ENCODE measurements around the gene NDRG2.
A peak's percentile ranks its signal among the peaks of the same experiment; 100 is the strongest.

Gene NDRG2

DNA sequence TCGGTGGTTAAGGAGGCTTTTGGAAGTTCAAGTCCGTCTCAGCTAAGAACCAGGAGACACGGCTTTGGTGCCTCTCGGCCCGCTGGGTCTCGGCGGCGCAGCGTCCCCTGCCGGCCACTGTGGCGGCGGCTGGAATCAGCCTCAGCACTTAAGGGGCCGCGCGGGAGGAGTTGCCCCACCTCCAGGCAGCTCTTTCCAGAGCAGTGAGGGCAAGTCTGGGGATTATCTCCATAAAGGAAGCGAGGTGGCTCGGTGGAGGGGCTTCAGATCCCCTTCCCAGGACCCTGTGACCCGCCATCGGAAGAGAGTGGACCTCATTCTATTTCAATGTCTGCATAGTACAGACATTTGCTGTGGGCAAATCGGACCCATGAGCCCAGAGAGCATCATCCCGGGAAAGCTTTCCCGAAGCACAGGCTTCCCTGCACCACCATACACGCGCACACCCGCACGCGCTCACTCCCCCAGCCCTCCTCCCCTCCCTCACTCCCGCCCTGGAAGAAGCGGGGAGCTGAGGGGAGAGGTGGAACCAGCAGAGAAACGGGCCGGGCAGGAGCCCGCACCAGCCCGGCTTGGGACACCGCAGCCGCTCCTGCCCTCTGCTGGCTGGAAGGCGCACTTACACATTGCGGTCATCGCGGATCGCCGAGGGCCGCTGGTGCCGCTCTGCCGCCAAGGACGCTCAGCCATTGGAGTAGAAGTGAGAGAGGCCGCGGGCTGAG lies 53.7 kb downstream of the NDRG2 start (continued):
- TF ChIP-seq, protein P1, sequence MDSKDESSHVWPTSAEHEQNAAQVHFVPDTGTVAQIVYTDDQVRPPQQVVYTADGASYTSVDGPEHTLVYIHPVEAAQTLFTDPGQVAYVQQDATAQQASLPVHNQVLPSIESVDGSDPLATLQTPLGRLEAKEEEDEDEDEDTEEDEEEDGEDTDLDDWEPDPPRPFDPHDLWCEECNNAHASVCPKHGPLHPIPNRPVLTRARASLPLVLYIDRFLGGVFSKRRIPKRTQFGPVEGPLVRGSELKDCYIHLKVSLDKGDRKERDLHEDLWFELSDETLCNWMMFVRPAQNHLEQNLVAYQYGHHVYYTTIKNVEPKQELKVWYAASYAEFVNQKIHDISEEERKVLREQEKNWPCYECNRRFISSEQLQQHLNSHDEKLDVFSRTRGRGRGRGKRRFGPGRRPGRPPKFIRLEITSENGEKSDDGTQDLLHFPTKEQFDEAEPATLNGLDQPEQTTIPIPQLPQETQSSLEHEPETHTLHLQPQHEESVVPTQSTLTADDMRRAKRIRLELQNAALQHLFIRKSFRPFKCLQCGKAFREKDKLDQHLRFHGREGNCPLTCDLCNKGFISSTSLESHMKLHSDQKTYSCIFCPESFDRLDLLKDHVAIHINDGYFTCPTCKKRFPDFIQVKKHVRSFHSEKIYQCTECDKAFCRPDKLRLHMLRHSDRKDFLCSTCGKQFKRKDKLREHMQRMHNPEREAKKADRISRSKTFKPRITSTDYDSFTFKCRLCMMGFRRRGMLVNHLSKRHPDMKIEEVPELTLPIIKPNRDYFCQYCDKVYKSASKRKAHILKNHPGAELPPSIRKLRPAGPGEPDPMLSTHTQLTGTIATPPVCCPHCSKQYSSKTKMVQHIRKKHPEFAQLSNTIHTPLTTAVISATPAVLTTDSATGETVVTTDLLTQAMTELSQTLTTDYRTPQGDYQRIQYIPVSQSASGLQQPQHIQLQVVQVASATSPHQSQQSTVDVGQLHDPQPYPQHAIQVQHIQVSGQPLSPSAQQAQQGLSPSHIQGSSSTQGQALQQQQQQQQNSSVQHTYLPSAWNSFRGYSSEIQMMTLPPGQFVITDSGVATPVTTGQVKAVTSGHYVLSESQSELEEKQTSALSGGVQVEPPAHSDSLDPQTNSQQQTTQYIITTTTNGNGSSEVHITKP (tag by site-specific recombination; IDR thresholded peaks at IDR 0.05): peak; percentile 45; the same call in 1 of the 2 replicates
- 0 out of 2 replicates have a peak, but pooled peaks have one; percentile 8 for TF ChIP-seq GLI2 (tag by site-specific recombination; IDR thresholded peaks at IDR 0.05; ENCODE audit: borderline replicate concordance, low read depth)
- no peak for TF ChIP-seq ZNF184 (tag by site-specific recombination; IDR thresholded peaks at IDR 0.05)
- TF ChIP-seq, protein P2, sequence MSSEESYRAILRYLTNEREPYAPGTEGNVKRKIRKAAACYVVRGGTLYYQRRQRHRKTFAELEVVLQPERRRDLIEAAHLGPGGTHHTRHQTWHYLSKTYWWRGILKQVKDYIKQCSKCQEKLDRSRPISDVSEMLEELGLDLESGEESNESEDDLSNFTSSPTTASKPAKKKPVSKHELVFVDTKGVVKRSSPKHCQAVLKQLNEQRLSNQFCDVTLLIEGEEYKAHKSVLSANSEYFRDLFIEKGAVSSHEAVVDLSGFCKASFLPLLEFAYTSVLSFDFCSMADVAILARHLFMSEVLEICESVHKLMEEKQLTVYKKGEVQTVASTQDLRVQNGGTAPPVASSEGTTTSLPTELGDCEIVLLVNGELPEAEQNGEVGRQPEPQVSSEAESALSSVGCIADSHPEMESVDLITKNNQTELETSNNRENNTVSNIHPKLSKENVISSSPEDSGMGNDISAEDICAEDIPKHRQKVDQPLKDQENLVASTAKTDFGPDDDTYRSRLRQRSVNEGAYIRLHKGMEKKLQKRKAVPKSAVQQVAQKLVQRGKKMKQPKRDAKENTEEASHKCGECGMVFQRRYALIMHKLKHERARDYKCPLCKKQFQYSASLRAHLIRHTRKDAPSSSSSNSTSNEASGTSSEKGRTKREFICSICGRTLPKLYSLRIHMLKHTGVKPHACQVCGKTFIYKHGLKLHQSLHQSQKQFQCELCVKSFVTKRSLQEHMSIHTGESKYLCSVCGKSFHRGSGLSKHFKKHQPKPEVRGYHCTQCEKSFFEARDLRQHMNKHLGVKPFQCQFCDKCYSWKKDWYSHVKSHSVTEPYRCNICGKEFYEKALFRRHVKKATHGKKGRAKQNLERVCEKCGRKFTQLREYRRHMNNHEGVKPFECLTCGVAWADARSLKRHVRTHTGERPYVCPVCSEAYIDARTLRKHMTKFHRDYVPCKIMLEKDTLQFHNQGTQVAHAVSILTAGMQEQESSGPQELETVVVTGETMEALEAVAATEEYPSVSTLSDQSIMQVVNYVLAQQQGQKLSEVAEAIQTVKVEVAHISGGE (tag by site-specific recombination; conservative IDR thresholded peaks at IDR 0.05; ENCODE audit: low read depth): peak; percentile 76
- no peak for TF ChIP-seq ZNF174 (tag by site-specific recombination; IDR thresholded peaks at IDR 0.05)
- TF ChIP-seq, protein P3, sequence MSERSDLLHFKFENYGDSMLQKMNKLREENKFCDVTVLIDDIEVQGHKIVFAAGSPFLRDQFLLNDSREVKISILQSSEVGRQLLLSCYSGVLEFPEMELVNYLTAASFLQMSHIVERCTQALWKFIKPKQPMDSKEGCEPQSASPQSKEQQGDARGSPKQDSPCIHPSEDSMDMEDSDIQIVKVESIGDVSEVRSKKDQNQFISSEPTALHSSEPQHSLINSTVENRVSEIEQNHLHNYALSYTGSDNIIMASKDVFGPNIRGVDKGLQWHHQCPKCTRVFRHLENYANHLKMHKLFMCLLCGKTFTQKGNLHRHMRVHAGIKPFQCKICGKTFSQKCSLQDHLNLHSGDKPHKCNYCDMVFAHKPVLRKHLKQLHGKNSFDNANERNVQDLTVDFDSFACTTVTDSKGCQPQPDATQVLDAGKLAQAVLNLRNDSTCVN (tag by site-specific recombination; optimal IDR thresholded peaks at IDR 0.05): peak; percentile 91
- TF ChIP-seq ZBTB48 (tag by site-specific recombination; IDR thresholded peaks at IDR 0.05): peak; percentile 85; the same call in 1 of the 2 replicates
- TF ChIP-seq, protein P4, sequence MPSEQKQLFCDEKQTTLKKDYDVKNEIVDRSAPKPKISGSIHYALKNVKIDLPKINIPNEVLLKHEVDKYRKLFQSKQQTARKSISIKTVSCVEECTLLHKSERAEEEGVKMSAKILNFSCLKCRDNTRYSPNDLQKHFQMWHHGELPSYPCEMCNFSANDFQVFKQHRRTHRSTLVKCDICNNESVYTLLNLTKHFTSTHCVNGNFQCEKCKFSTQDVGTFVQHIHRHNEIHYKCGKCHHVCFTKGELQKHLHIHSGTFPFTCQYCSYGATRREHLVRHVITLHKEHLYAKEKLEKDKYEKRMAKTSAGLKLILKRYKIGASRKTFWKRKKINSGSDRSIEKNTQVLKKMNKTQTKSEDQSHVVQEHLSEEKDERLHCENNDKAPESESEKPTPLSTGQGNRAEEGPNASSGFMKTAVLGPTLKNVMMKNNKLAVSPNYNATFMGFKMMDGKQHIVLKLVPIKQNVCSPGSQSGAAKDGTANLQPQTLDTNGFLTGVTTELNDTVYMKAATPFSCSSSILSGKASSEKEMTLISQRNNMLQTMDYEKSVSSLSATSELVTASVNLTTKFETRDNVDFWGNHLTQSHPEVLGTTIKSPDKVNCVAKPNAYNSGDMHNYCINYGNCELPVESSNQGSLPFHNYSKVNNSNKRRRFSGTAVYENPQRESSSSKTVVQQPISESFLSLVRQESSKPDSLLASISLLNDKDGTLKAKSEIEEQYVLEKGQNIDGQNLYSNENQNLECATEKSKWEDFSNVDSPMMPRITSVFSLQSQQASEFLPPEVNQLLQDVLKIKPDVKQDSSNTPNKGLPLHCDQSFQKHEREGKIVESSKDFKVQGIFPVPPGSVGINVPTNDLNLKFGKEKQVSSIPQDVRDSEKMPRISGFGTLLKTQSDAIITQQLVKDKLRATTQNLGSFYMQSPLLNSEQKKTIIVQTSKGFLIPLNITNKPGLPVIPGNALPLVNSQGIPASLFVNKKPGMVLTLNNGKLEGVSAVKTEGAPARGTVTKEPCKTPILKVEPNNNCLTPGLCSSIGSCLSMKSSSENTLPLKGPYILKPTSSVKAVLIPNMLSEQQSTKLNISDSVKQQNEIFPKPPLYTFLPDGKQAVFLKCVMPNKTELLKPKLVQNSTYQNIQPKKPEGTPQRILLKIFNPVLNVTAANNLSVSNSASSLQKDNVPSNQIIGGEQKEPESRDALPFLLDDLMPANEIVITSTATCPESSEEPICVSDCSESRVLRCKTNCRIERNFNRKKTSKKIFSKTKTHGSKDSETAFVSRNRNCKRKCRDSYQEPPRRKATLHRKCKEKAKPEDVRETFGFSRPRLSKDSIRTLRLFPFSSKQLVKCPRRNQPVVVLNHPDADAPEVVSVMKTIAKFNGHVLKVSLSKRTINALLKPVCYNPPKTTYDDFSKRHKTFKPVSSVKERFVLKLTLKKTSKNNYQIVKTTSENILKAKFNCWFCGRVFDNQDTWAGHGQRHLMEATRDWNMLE (tag by site-specific recombination; conservative IDR thresholded peaks at IDR 0.05; ENCODE audit: low read depth): peak; percentile 17; the same call in 1 of the 2 replicates
- no peak for TF ChIP-seq ZNF626 (tag by site-specific recombination; IDR thresholded peaks at IDR 0.05)
- no peak; the same call in 1 of the 2 replicates for TF ChIP-seq ZNF792 (tag by site-specific recombination; IDR thresholded peaks at IDR 0.05)
- TF ChIP-seq OVOL3 (tag by site-specific recombination; IDR thresholded peaks at IDR 0.05): no peak
- 0 out of 2 replicates have a peak, but pooled peaks have one; percentile 46 for TF ChIP-seq ZNF24 (tag by site-specific recombination; IDR thresholded peaks at IDR 0.05)
- no peak for TF ChIP-seq ZNF571 (tag by site-specific recombination; IDR thresholded peaks at IDR 0.05)
- TF ChIP-seq, protein P5, sequence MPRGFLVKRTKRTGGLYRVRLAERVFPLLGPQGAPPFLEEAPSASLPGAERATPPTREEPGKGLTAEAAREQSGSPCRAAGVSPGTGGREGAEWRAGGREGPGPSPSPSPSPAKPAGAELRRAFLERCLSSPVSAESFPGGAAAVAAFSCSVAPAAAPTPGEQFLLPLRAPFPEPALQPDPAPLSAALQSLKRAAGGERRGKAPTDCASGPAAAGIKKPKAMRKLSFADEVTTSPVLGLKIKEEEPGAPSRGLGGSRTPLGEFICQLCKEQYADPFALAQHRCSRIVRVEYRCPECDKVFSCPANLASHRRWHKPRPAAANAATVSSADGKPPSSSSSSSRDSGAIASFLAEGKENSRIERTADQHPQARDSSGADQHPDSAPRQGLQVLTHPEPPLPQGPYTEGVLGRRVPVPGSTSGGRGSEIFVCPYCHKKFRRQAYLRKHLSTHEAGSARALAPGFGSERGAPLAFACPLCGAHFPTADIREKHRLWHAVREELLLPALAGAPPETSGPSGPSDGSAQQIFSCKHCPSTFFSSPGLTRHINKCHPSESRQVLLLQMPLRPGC (tag by site-specific recombination; IDR thresholded peaks at IDR 0.05): no peak
- TF ChIP-seq ZSCAN23 (tag by site-specific recombination; IDR thresholded peaks at IDR 0.05): 0 out of 2 replicates have a peak, but pooled peaks have one; percentile 23
- TF ChIP-seq YY1 (tag by site-specific recombination; IDR thresholded peaks at IDR 0.05): no peak; the same call in 1 of the 2 replicates
- no peak for TF ChIP-seq ZNF555 (tag by site-specific recombination; conservative IDR thresholded peaks at IDR 0.05)
- TF ChIP-seq ZNF341 (tag by site-specific recombination; IDR thresholded peaks at IDR 0.05; ENCODE audit: low read depth): peak; percentile 85
- TF ChIP-seq ZBTB8A (tag by site-specific recombination; IDR thresholded peaks at IDR 0.05): peak; percentile 78; the same call in 1 of the 2 replicates
- TF ChIP-seq ZNF354C (tag by site-specific recombination; IDR thresholded peaks at IDR 0.05; ENCODE audit: borderline replicate concordance, low read depth): no peak
- TF ChIP-seq ZNF654 (tag by site-specific recombination; IDR thresholded peaks at IDR 0.05; ENCODE audit: low read depth): peak; percentile 40
- TF ChIP-seq ZNF324 (tag by site-specific recombination; IDR thresholded peaks at IDR 0.05): no peak; the same call in 1 of the 2 replicates
- TF ChIP-seq ZNF335 (tag by site-specific recombination; conservative IDR thresholded peaks at IDR 0.05): peak; percentile 43
- TF ChIP-seq ZBTB17 (tag by site-specific recombination; IDR thresholded peaks at IDR 0.05): peak; percentile 99
